ENCODE results near the gene PDLIM5. TPM values are rescaled to one million over a fixed set of nuclear protein-coding genes. Genes with fewer than 3 reads are reported as not detected.

PDLIM5 gene
- total and polyA plus RNA-seq, 5 donors from 2014 or later, result 36.5 to 64.5 (median 45.3) TPM

DNA sequence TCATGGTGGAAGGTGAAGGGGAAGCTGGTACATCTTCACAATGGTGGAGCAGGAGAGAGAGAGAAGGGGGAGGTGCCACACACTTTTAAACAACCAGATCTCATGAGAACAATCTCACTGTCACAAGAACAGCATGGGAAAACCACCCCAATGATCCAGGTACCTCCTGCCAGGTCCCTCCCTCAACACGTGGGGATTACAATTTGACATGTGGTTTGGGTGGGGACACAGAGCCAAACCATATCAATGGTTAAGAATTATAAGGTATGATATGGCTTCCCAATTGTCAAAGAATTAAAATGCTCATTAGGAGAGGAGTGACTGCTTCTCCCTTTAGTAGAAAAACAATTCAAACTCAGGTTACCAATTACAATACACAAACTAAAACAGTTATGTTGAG, 143.3 kb downstream of the PDLIM5 start:
- Histone ChIP-seq H3K4me3 (ENCODE audit: low read depth, low read length) (no peak overlapping the region), H3K9me3 (ENCODE audit: control insufficient read depth in 2 of 2, low read length in 2 of 2) (no peaks in the 10 kb centered on the region), H3K27me3 (ENCODE audit: control insufficient read depth, insufficient read depth, low read length) (no peaks in the 10 kb centered on the region), H3K4me1 (ENCODE audit: control insufficient read depth, insufficient read depth, low read length, poor library complexity, severe bottlenecking) (no peaks in the 10 kb centered on the region), H3K27ac (ENCODE audit: insufficient read depth, low read length, poor library complexity, severe bottlenecking) (no peak overlapping the region), H3K36me3 (ENCODE audit: control insufficient read depth, insufficient read depth, low read length) (no peaks in the 10 kb centered on the region)
- Mint-ChIP-seq H3K27ac (no peak overlapping the region), H3K36me3 (peaks cover 14% of the 10 kb centered on the region), H3K4me3 (no peak overlapping the region), H3K9me3 (no peaks in the 10 kb centered on the region), H3K27me3 (no peaks in the 10 kb centered on the region), H3K4me1 (peaks cover 0 to 3% (median 0%) of the 10 kb centered on the region in 4 donors)
- DNase-seq (no peak), ATAC-seq (ENCODE audit: low read depth in 2 of 2) (no peak)

DNA sequence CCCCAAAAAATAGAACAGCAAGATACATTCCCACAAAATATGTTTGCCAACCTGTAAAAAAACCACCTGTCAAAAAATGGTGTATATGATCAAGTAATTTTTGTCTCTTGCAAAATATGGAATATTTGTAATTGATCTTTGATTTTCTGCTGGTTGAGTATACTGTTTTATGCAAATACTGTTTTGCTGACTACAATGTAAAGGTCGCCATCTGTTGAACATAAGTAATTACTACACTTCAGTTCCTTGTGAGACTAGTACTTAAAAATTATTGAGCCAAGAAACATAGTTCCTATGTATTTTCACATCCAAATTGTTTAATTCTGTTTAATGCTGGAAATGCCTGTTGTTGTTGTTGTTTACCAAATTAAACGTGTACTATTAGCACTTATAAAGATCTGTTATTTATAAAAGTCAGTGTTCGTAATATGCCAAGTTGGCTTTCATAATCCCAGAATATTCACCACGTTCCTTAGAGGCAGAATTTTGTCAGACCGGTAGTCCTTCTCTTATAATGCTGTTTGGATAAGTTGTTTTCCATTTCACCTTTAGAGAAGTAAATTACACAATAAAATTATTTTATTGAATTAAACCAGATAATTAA, 144.2 kb downstream of the PDLIM5 start:
- ATAC-seq (ENCODE audit: low read depth in 2 of 2), result peak in 1 of 2 donors; percentile 45
- DNase-seq, result peak in 2 of 3 donors; percentile 31 to 66
- Mint-ChIP-seq H3K27ac (peak overlapping the region in 1 of 3 donors; percentile 6), H3K4me1 (peaks cover 0 to 3% (median 0%) of the 10 kb centered on the region in 4 donors), H3K27me3 (no peaks in the 10 kb centered on the region), H3K9me3 (no peaks in the 10 kb centered on the region), H3K36me3 (peaks cover 14% of the 10 kb centered on the region), H3K4me3 (no peak overlapping the region)
- H3K9me3 ChIP-seq (ENCODE audit: control insufficient read depth in 2 of 2, low read length in 2 of 2), result no peaks in the 10 kb centered on the region
- H3K27me3 ChIP-seq (ENCODE audit: control insufficient read depth, insufficient read depth, low read length), result no peaks in the 10 kb centered on the region
- H3K4me3 ChIP-seq (ENCODE audit: low read depth, low read length), result no peak overlapping the region
- H3K27ac ChIP-seq (ENCODE audit: insufficient read depth, low read length, poor library complexity, severe bottlenecking), result no peak overlapping the region
- no peaks in the 10 kb centered on the region for H3K4me1 ChIP-seq (ENCODE audit: control insufficient read depth, insufficient read depth, low read length, poor library complexity, severe bottlenecking)
- H3K36me3 ChIP-seq (ENCODE audit: control insufficient read depth, insufficient read depth, low read length), result no peaks in the 10 kb centered on the region

DNA sequence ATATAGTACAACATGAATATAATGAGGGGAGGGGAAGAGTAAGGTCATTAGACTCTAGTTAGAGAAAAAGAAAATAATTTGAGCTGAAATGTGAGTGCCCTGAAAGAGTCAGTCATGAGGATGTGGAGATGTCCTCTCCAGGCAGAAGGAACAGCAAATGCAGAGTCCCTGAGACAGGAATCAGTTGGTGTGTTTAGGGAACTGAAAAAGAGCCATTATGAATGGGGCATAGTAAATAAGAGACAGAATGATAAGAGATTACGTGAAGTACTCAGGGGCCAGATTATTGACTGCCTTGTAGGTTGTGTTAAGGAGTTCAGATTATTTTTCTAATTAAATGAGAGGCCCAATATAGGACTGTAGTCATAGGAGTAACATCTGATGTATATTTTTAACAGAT, 147.0 kb downstream of the PDLIM5 start:
- H3K27ac ChIP-seq (ENCODE audit: insufficient read depth, low read length, poor library complexity, severe bottlenecking), result no peak overlapping the region
- no peak overlapping the region for H3K4me3 ChIP-seq (ENCODE audit: low read depth, low read length)
- H3K9me3 ChIP-seq (ENCODE audit: control insufficient read depth in 2 of 2, low read length in 2 of 2), result no peaks in the 10 kb centered on the region
- ATAC-seq (ENCODE audit: low read depth in 2 of 2) (no peak), DNase-seq (no peak)
- H3K27ac Mint-ChIP-seq, result no peak overlapping the region
- H3K4me1 Mint-ChIP-seq, result peaks cover 0 to 3% (median 0%) of the 10 kb centered on the region in 4 donors
- H3K9me3 Mint-ChIP-seq, result no peaks in the 10 kb centered on the region
- no peak overlapping the region for H3K4me3 Mint-ChIP-seq
- no peaks in the 10 kb centered on the region for H3K36me3 Mint-ChIP-seq
- no peaks in the 10 kb centered on the region for H3K4me1 ChIP-seq (ENCODE audit: control insufficient read depth, insufficient read depth, low read length, poor library complexity, severe bottlenecking)
- H3K27me3 Mint-ChIP-seq, result no peaks in the 10 kb centered on the region
- no peaks in the 10 kb centered on the region for H3K36me3 ChIP-seq (ENCODE audit: control insufficient read depth, insufficient read depth, low read length)
- no peaks in the 10 kb centered on the region for H3K27me3 ChIP-seq (ENCODE audit: control insufficient read depth, insufficient read depth, low read length)

DNA sequence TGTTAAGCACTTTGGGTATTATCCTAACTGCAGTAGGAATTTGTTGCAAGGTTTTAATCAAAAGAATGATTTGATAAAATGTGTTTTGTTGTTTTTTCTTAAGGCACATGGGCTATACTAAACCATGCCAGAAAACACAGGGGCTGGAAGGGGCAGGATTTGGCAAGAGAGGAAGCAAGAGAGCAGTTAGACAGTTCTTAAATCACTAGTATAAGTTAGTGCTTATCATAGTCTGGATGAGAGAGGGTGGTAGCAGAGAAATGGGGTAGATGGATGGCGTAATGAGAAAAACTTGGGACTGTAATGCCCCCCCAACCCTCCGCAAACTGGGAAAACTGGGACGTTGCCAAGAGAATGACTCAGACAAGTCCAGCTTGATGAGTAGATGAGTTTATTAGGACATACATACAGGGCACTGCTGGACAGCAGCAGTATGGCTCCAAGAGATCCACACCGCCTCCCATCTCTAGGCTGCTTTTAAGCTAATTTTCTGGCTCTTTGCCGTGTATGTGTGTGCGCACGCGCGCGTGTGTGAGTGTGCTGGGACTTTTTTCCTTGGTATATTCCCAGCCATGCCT, 151.5 kb downstream of the PDLIM5 start:
- Histone ChIP-seq H3K27me3 (ENCODE audit: control insufficient read depth, insufficient read depth, low read length) (no peaks in the 10 kb centered on the region), H3K4me1 (ENCODE audit: control insufficient read depth, insufficient read depth, low read length, poor library complexity, severe bottlenecking) (no peaks in the 10 kb centered on the region), H3K27ac (ENCODE audit: insufficient read depth, low read length, poor library complexity, severe bottlenecking) (no peak overlapping the region), H3K9me3 (ENCODE audit: control insufficient read depth in 2 of 2, low read length in 2 of 2) (no peaks in the 10 kb centered on the region), H3K4me3 (ENCODE audit: low read depth, low read length) (no peak overlapping the region), H3K36me3 (ENCODE audit: control insufficient read depth, insufficient read depth, low read length) (no peaks in the 10 kb centered on the region)
- Mint-ChIP-seq H3K27ac (no peak overlapping the region), H3K4me3 (no peak overlapping the region), H3K4me1 (no peaks in the 10 kb centered on the region), H3K36me3 (no peaks in the 10 kb centered on the region), H3K9me3 (no peaks in the 10 kb centered on the region), H3K27me3 (no peaks in the 10 kb centered on the region)
- no peak for DNase-seq
- ATAC-seq (ENCODE audit: low read depth in 2 of 2), result no peak

DNA sequence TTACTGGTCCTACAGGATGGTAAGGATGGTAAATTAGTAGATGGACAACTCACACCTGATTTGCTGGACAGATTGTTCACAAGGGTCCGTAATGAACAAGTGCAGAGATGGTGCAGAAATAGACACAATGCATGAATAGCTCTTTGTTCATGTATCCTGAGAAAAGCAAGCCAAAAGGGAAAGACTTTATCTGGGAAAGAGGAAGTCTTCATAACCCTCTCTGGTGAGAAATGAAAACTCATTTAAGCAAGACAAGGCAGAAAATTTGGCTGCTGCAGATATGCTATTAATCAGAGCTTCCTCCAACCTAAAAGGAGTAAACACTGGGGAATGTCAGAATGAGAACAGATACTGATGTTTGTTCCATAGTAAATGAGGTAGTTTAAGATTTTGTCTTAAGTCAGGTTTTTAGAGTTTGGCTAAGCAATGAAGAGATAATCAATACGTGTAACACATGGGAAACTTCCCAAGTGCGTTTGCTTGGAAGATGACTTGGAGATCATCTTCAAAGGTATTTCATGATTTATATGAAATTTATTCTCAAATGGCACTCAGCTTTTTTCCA, 153.6 kb downstream of the PDLIM5 start:
- no peak overlapping the region for H3K27ac Mint-ChIP-seq
- Histone ChIP-seq H3K27ac (ENCODE audit: insufficient read depth, low read length, poor library complexity, severe bottlenecking) (no peak overlapping the region), H3K4me1 (ENCODE audit: control insufficient read depth, insufficient read depth, low read length, poor library complexity, severe bottlenecking) (no peaks in the 10 kb centered on the region), H3K36me3 (ENCODE audit: control insufficient read depth, insufficient read depth, low read length) (no peaks in the 10 kb centered on the region), H3K27me3 (ENCODE audit: control insufficient read depth, insufficient read depth, low read length) (no peaks in the 10 kb centered on the region), H3K4me3 (ENCODE audit: low read depth, low read length) (no peak overlapping the region), H3K9me3 (ENCODE audit: control insufficient read depth in 2 of 2, low read length in 2 of 2) (no peaks in the 10 kb centered on the region)
- peaks cover 0 to 5% (median 0%) of the 10 kb centered on the region in 4 donors for H3K4me1 Mint-ChIP-seq
- ATAC-seq (ENCODE audit: low read depth in 2 of 2) (no peak), DNase-seq (no peak)
- H3K4me3 Mint-ChIP-seq, result no peak overlapping the region
- no peaks in the 10 kb centered on the region for H3K9me3 Mint-ChIP-seq
- no peaks in the 10 kb centered on the region for H3K27me3 Mint-ChIP-seq
- no peaks in the 10 kb centered on the region for H3K36me3 Mint-ChIP-seq

DNA sequence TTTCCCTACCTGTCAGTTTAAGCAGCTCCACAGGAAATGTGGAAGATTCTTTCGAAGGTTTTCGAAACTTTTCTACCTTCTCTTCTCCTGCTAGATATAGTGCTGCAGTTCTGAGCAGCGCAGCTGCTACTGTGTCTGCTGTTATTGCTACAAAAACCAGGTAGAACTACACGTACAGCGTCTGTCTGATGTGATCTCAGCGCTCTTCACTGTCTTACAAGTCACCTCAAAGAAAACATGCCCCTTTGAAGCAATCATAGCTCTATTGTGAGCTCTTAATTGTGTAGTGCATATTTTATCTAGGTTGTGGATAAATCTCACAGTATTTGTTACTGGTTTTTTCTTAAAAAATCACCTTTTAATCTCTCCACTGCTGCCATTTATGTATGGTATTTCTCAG, 158.4 kb downstream of the PDLIM5 start:
- H3K4me1 Mint-ChIP-seq, result peaks cover 0 to 12% (median 0%) of the 10 kb centered on the region in 4 donors
- H3K4me3 Mint-ChIP-seq, result no peak overlapping the region
- H3K27ac Mint-ChIP-seq, result peak overlapping the region in 1 of 3 donors; percentile 39
- H3K9me3 Mint-ChIP-seq, result no peaks in the 10 kb centered on the region
- no peaks in the 10 kb centered on the region for H3K36me3 ChIP-seq (ENCODE audit: control insufficient read depth, insufficient read depth, low read length)
- DNase-seq (no peak), ATAC-seq (ENCODE audit: low read depth in 2 of 2) (no peak)
- H3K36me3 Mint-ChIP-seq, result no peaks in the 10 kb centered on the region
- H3K27me3 Mint-ChIP-seq, result no peaks in the 10 kb centered on the region
- no peaks in the 10 kb centered on the region for H3K27me3 ChIP-seq (ENCODE audit: control insufficient read depth, insufficient read depth, low read length)
- H3K4me3 ChIP-seq (ENCODE audit: low read depth, low read length), result no peak overlapping the region
- no peaks in the 10 kb centered on the region for H3K4me1 ChIP-seq (ENCODE audit: control insufficient read depth, insufficient read depth, low read length, poor library complexity, severe bottlenecking)
- H3K9me3 ChIP-seq (ENCODE audit: control insufficient read depth in 2 of 2, low read length in 2 of 2), result no peaks in the 10 kb centered on the region
- H3K27ac ChIP-seq (ENCODE audit: insufficient read depth, low read length, poor library complexity, severe bottlenecking), result no peak overlapping the region

DNA sequence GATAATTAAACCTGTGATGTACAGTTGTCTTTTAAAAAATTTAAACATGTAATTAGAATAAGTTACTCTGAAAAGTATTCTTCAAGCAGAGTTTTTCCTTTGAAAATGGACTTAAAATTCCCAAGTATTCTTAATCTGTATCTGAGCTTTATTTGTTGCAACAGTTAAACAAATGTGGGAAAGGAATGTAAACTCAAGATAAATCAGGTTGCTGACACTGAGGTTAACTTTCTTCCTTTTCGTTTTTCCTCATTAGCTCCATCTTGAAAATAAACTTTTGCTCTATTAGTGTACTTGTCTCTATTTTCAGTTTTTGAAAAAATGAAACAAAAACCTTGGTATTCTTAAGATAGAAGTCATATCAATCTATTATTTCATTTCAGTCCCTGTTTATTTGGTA, 161.5 kb downstream of the PDLIM5 start:
- H3K27me3 ChIP-seq (ENCODE audit: control insufficient read depth, insufficient read depth, low read length), result no peaks in the 10 kb centered on the region
- no peak for ATAC-seq (ENCODE audit: low read depth in 2 of 2)
- no peak overlapping the region for H3K27ac ChIP-seq (ENCODE audit: insufficient read depth, low read length, poor library complexity, severe bottlenecking)
- H3K9me3 ChIP-seq (ENCODE audit: control insufficient read depth in 2 of 2, low read length in 2 of 2), result no peaks in the 10 kb centered on the region
- Mint-ChIP-seq H3K4me1 (peaks cover 0 to 12% (median 0%) of the 10 kb centered on the region in 4 donors), H3K4me3 (no peak overlapping the region), H3K36me3 (peaks cover 8% of the 10 kb centered on the region), H3K27ac (no peak overlapping the region), H3K27me3 (no peaks in the 10 kb centered on the region), H3K9me3 (no peaks in the 10 kb centered on the region)
- H3K36me3 ChIP-seq (ENCODE audit: control insufficient read depth, insufficient read depth, low read length), result no peaks in the 10 kb centered on the region
- no peaks in the 10 kb centered on the region for H3K4me1 ChIP-seq (ENCODE audit: control insufficient read depth, insufficient read depth, low read length, poor library complexity, severe bottlenecking)
- no peak overlapping the region for H3K4me3 ChIP-seq (ENCODE audit: low read depth, low read length)
- no peak for DNase-seq

DNA sequence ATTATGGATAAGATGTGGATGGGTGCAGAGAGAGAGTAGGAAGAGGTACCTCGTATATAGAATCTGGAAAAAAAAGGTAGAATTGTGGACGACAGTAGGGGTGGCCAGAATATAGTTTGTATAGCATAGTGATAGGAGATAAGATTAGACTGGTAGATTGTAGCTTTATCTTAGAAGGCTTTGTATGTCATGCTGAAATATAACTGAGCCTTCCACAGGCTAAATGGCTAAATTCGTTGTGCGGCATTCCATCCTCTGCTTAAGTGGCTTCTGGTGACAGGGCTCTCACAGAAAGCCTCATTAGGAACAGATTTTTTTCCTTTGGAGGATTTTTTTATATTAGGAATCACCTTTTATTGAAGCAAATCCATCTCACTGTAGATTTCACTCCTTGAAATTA, 163.7 kb downstream of the PDLIM5 start:
- no peaks in the 10 kb centered on the region for H3K27me3 Mint-ChIP-seq
- no peak for DNase-seq
- H3K9me3 Mint-ChIP-seq, result no peaks in the 10 kb centered on the region
- Histone ChIP-seq H3K27me3 (ENCODE audit: control insufficient read depth, insufficient read depth, low read length) (no peaks in the 10 kb centered on the region), H3K27ac (ENCODE audit: insufficient read depth, low read length, poor library complexity, severe bottlenecking) (no peak overlapping the region), H3K9me3 (ENCODE audit: control insufficient read depth in 2 of 2, low read length in 2 of 2) (no peaks in the 10 kb centered on the region), H3K36me3 (ENCODE audit: control insufficient read depth, insufficient read depth, low read length) (peaks cover 2% of the 10 kb centered on the region), H3K4me3 (ENCODE audit: low read depth, low read length) (no peak overlapping the region), H3K4me1 (ENCODE audit: control insufficient read depth, insufficient read depth, low read length, poor library complexity, severe bottlenecking) (no peaks in the 10 kb centered on the region)
- peaks cover 18% of the 10 kb centered on the region for H3K36me3 Mint-ChIP-seq
- H3K4me3 Mint-ChIP-seq, result no peak overlapping the region
- H3K27ac Mint-ChIP-seq, result no peak overlapping the region
- H3K4me1 Mint-ChIP-seq, result peaks cover 0 to 6% (median 2%) of the 10 kb centered on the region in 4 donors
- no peak for ATAC-seq (ENCODE audit: low read depth in 2 of 2)
